GM12878 (cell line): ENCODE data around the gene MRGPRX4. TPM values are rescaled to one million over a fixed set of nuclear protein-coding genes. Genes with fewer than 3 reads are reported as not detected.
"Not testable (repeated sequence)": the region's sequence is repeated elsewhere in the genome, so short reads cannot be mapped to it uniquely, and the experiment has no call there.

Source experiments
- ATAC-seq: fragments of 200-7000 bp; cut with Tn5 transposase; 3 replicates; pipeline ENCODE4 v1.9.1; 2020; ENCODE audit warnings: mild to moderate bottlenecking, moderate library complexity
- BruUV-seq: library from RNA; stranded (reverse); fragments of 400-500 nt; replicated peaks from 2 replicates; lab custom pipeline; 2021; lab: Mats Ljungman, UMichigan
- CTCF ChIA-PET: fragments of 300-600 bp; sonication (Branson Sonifier 250); formaldehyde crosslinking; extraction: SDS; loops from one replicate; lab custom pipeline; 2021; ENCODE audit warnings: inconsistent platforms; lab: Yijun Ruan, JAX
- POLR2A ChIA-PET: fragments of 350-600 bp; formaldehyde crosslinking; extraction: SDS; loops from one replicate; lab custom pipeline; 2021; ENCODE audit warnings: inconsistent platforms; lab: Charles Lee
- RAD21 ChIA-PET: fragments of 300-600 bp; sonication (Branson Sonifier 250); formaldehyde crosslinking; loops from one replicate; lab custom pipeline; 2023; ENCODE audit warnings: antibody characterized with exemption; ENCODE audit not compliant: unreplicated experiment; lab: Charles Lee
- SMC1A ChIA-PET: fragments of 300-600 bp; sonication (Branson Sonifier 250); formaldehyde crosslinking; loops from one replicate; lab custom pipeline; 2023; ENCODE audit not compliant: unreplicated experiment, uncharacterized antibody; lab: Charles Lee
- DNase-seq: peaks from one replicate; pipeline ENCODE4 v3.0.0-alpha.2; 2011; ENCODE audit warnings: low read depth, low spot score
- FAIRE-seq: peaks from 3 replicates; lab custom pipeline; 2011; peaks lifted over from hg19 to GRCh38; lab: Jason Lieb, UNC
- H2AFZ ChIP-seq: 2 replicates; pipeline ENCODE4 v1.6.0; 2011; ENCODE audit warnings: low read depth, low read length, control low read depth; ENCODE audit not compliant: control insufficient read depth
- H3K27ac ChIP-seq: 2 replicates; pipeline ENCODE4 v1.5.1; 2011; ENCODE audit warnings: control low read depth; ENCODE audit not compliant: control insufficient read depth, insufficient read depth
- H3K27me3 ChIP-seq, 2 experiments: replicated peaks in 1 of 2; 2 replicates each; pipeline versions ENCODE4 v1.6.0 to v1.6.1; 2011; ENCODE audit warnings: low read length in 1 of 2; ENCODE audit not compliant: control insufficient read depth in 2 of 2, insufficient read depth in 2 of 2
- H3K36me3 ChIP-seq, 2 experiments: 2 replicates each; pipeline ENCODE4 v1.5.1; 2011; ENCODE audit warnings: low read length in 1 of 2; ENCODE audit not compliant: control insufficient read depth in 2 of 2, insufficient read depth in 2 of 2
- H3K4me1 ChIP-seq: 2 replicates; pipeline ENCODE4 v1.6.1; 2011; ENCODE audit warnings: mild to moderate bottlenecking, low read length, moderate library complexity, mixed read lengths; ENCODE audit not compliant: control insufficient read depth, insufficient read depth
- H3K4me2 ChIP-seq: 2 replicates; pipeline ENCODE4 v1.6.0; 2011; ENCODE audit warnings: control low read depth; ENCODE audit not compliant: control insufficient read depth, insufficient read depth
- H3K4me3 ChIP-seq: fragments of 200-600 bp; sonication (generic); 2 replicates; pipeline ENCODE4 v1.5.1; 2016
- H3K79me2 ChIP-seq: 2 replicates; pipeline ENCODE4 v1.6.0; 2011; ENCODE audit warnings: low read length; ENCODE audit not compliant: control insufficient read depth, insufficient read depth
- H3K9ac ChIP-seq: 2 replicates; pipeline ENCODE4 v1.8.0; 2011; ENCODE audit warnings: low read length, control low read depth, mixed read lengths; ENCODE audit not compliant: control insufficient read depth, insufficient read depth
- H3K9me3 ChIP-seq: replicated peaks from 3 replicates; pipeline ENCODE4 v1.5.1; 2011; ENCODE audit warnings: mild to moderate bottlenecking, low read length; ENCODE audit not compliant: control insufficient read depth, insufficient read depth
- H4K20me1 ChIP-seq: 2 replicates; pipeline ENCODE4 v1.6.0; 2011; ENCODE audit not compliant: control insufficient read depth, insufficient read depth
- BCLAF1 ChIP-seq: fragments of 450-650 bp; IDR thresholded peaks from 2 replicates; pipeline ENCODE4 v1.6.1; 2017; ENCODE audit warnings: antibody characterized with exemption, mild to moderate bottlenecking, moderate library complexity
- IRF4 ChIP-seq: IDR thresholded peaks from 2 replicates; pipeline ENCODE4 v1.6.1; 2011; ENCODE audit warnings: low read depth, low read length
- MEF2B ChIP-seq: fragments of 450-650 bp; IDR thresholded peaks from 2 replicates; pipeline ENCODE4 v1.6.1; 2018; ENCODE audit warnings: mild to moderate bottlenecking, moderate library complexity; ENCODE audit not compliant: partially characterized antibody, poor library complexity, severe bottlenecking
- NR2F1 ChIP-seq: fragments of 450-650 bp; conservative IDR thresholded peaks from 2 replicates; pipeline ENCODE4 v1.6.1; 2017; ENCODE audit warnings: mild to moderate bottlenecking
- SMAD1 ChIP-seq: fragments of 450-650 bp; IDR thresholded peaks from 2 replicates; pipeline ENCODE4 v1.6.1; 2018; ENCODE audit warnings: mild to moderate bottlenecking, low read depth; ENCODE audit not compliant: partially characterized antibody
- TBL1XR1 ChIP-seq: IDR thresholded peaks from 2 replicates; pipeline ENCODE4 v1.6.1; 2012; ENCODE audit warnings: low read depth, low read length, improper control_type of control experiment
- TCF12 ChIP-seq: IDR thresholded peaks from 2 replicates; pipeline ENCODE4 v1.6.1; 2011; ENCODE audit warnings: low read depth, mild to moderate bottlenecking, low read length
- WGBS: methylation state at CpG from one replicate; pipeline ENCODE4 v1.1.6; 2016; ENCODE audit warnings: low lambda C conversion rate; ENCODE audit not compliant: insufficient replicate concordance, insufficient coverage; ENCODE audit errors: missing lambda C conversion rate; 5-methylcytosine and 5-hydroxymethylcytosine counted together
- in situ Hi-C: fragments of 300-500 bp; cut with MboI; formaldehyde crosslinking; loops from 9 replicates; pipeline ENCODE4 v1.14.3; 2018; ENCODE audit warnings: mixed read lengths
- intact Hi-C: fragments of 100-400 bp; cut with micrococcal nuclease; formaldehyde crosslinking; loops from one replicate; pipeline ENCODE4 v1.14.2; 2022; ENCODE audit not compliant: unreplicated experiment
- polyA plus RNA-seq, 11 experiments: library from polyadenylated mRNA; depleted of rRNA in 4 of 11; unstranded in 6 of 11; stranded (reverse) in 5 of 11; fragments of >200 nt; fragmentation: Nextera tagmentation in 4 of 11; fragmentation: Illumina TruSeq in 1 of 11; extraction: Ambion mirVana in 4 of 11; extraction: Trizol in 1 of 11; gene quantifications; 1 replicate in 1 of 11; 2 replicates in 10 of 11; pipeline versions ENCODE4 v1.2.1 to v1.2.3, GENCODE V29; 2011 to 2016; ENCODE audit warnings: inconsistent platforms in 2 of 11, missing spikeins in 2 of 11, low read depth in 1 of 11
- total RNA-seq, 4 experiments: library from RNA; depleted of rRNA in 3 of 4; stranded (reverse); fragments of >200 nt in 3 of 4; fragmentation: Illumina TruSeq in 1 of 4; extraction: Trizol in 1 of 4; gene quantifications; 2 replicates each; pipeline versions ENCODE4 v1.2.1 to v1.2.3, GENCODE V29; 2013 to 2021

Gene MRGPRX4
- total and polyA plus RNA-seq, 10 of the 15 experiments (the other 5 are each of a cell fraction or from before 2014, with no cell fraction given): not detected

- Histone ChIP-seq H4K20me1 (no peaks in the 10 kb centered on the region), H3K9me3 (no peaks in the 10 kb centered on the region), H3K79me2 (no peaks in the 10 kb centered on the region), H3K4me3 (no peak overlapping the region), H3K36me3 (no peaks in the 10 kb centered on the region), H3K27me3 (no peaks in the 10 kb centered on the region), H3K4me2 (no peak overlapping the region), H3K4me1 (no peaks in the 10 kb centered on the region), H3K27ac (no peak overlapping the region), H2AFZ (no peak overlapping the region), H3K9ac (no peak overlapping the region)
- CTCF ChIA-PET: interaction anchor here (1.0 to 2.1 kb wide), 3 partner anchors 10 to 539 kb away, joined by 3 to 8 read pairs (median 5); no protein-coding TSS in a partner anchor
- ATAC-seq: no peak
- RAD21 ChIA-PET: no interaction called here
- TF ChIP-seq NR2F1 (no peak), TCF12 (no peak), IRF4 (no peak), MEF2B (no peak), BCLAF1 (no peak), SMAD1 (no peak), TBL1XR1 (no peak)
- 78% methylated on average over 24 of the region's 24 CpGs for WGBS
- FAIRE-seq: no peak
- intact Hi-C loops: no loop called here
- BruUV-seq: no TSS peak
- DNase-seq: no peak
- in situ Hi-C loops: no loop called here
- SMC1A ChIA-PET: interaction anchor here (0.8 to 1.6 kb wide), 3 partner anchors 15 to 132 kb away, joined by 3 to 5 read pairs (median 3); no protein-coding TSS in a partner anchor
- POLR2A ChIA-PET: no interaction called here
Measured at GRCh38 chr11:18188796-18189195, 16.2 kb downstream of the MRGPRX4 start.

- H4K20me1 ChIP-seq, H3K79me2 ChIP-seq, H3K4me2 ChIP-seq, H3K27me3 ChIP-seq, H3K36me3 ChIP-seq, ATAC-seq, intact Hi-C loops, H3K4me3 ChIP-seq, FAIRE-seq, CTCF ChIA-PET, BruUV-seq, H3K9me3 ChIP-seq, H2AFZ ChIP-seq, H3K4me1 ChIP-seq, RAD21 ChIA-PET, H3K9ac ChIP-seq, DNase-seq, in situ Hi-C loops, H3K27ac ChIP-seq: not testable (repeated sequence)
- ChIA-PET SMC1A (interaction anchor here (0.9 kb wide), 1 partner anchor 75 kb away, joined by 3 read pairs; no protein-coding TSS in a partner anchor), POLR2A (interaction anchor here (0.7 kb wide), 1 partner anchor 85 kb away, joined by 7 read pairs; no protein-coding TSS in a partner anchor)
- 62% methylated on average over 34 of the region's 34 CpGs for WGBS
Measured at GRCh38 chr11:18189476-18190245, 17.0 kb downstream of the MRGPRX4 start.
